Glutamatergic neuron (in vitro differentiated cells): ENCODE measurements around the gene DDOST. TPM values are rescaled to one million over a fixed set of nuclear protein-coding genes. Genes with fewer than 3 reads are reported as not detected.

Experiments
- DNase-seq: peaks from one replicate; pipeline ENCODE4 v3.0.0; 2022
- H3K27ac Mint-ChIP-seq: one replicate; pipeline ENCODE4 v1.8.0; 2020; ENCODE audit warnings: mild to moderate bottlenecking, mixed read lengths, inconsistent platforms; ENCODE audit not compliant: unreplicated experiment
- H3K27me3 Mint-ChIP-seq: one replicate; pipeline ENCODE4 v1.8.0; 2020; ENCODE audit warnings: mild to moderate bottlenecking, moderate library complexity, mixed read lengths, inconsistent platforms; ENCODE audit not compliant: unreplicated experiment
- H3K36me3 Mint-ChIP-seq: one replicate; pipeline ENCODE4 v1.8.0; 2020; ENCODE audit warnings: mild to moderate bottlenecking, mixed read lengths, inconsistent platforms; ENCODE audit not compliant: unreplicated experiment
- H3K4me1 Mint-ChIP-seq: one replicate; pipeline ENCODE4 v1.8.0; 2020; ENCODE audit warnings: mild to moderate bottlenecking, low read depth, mixed read lengths, inconsistent platforms; ENCODE audit not compliant: unreplicated experiment
- H3K4me3 Mint-ChIP-seq: one replicate; pipeline ENCODE4 v1.8.0; 2020; ENCODE audit warnings: mild to moderate bottlenecking, mixed read lengths, inconsistent platforms; ENCODE audit not compliant: unreplicated experiment
- H3K9me3 Mint-ChIP-seq: one replicate; pipeline ENCODE4 v1.8.0; 2020; ENCODE audit warnings: mild to moderate bottlenecking, moderate library complexity, mixed read lengths, inconsistent platforms; ENCODE audit not compliant: unreplicated experiment
- total RNA-seq: library from RNA; stranded (reverse); fragmentation: NEBNext Ultra II Directional; extraction: Animal tissue kit (Norgen Biotek cat#: 25700); gene quantifications from one replicate; pipeline ENCODE4 v1.2.1, GENCODE V29; 2021; ENCODE audit not compliant: unreplicated experiment
- TF ChIP-seq, protein P1 (sequence below): fragments of 200-600 bp; sonication (generic); IDR thresholded peaks from one replicate; pipeline ENCODE4 v1.5.0; 2021; ENCODE audit not compliant: partially characterized antibody, unreplicated experiment

DDOST gene
- total RNA-seq, 1 donor from 2014 or later, result 126 TPM

GRCh38 chr1:20695515-20695914 is 34.3 kb upstream of the DDOST start:
- no peaks in the 10 kb centered on the region for H3K36me3 Mint-ChIP-seq
- TF ChIP-seq, protein P1, sequence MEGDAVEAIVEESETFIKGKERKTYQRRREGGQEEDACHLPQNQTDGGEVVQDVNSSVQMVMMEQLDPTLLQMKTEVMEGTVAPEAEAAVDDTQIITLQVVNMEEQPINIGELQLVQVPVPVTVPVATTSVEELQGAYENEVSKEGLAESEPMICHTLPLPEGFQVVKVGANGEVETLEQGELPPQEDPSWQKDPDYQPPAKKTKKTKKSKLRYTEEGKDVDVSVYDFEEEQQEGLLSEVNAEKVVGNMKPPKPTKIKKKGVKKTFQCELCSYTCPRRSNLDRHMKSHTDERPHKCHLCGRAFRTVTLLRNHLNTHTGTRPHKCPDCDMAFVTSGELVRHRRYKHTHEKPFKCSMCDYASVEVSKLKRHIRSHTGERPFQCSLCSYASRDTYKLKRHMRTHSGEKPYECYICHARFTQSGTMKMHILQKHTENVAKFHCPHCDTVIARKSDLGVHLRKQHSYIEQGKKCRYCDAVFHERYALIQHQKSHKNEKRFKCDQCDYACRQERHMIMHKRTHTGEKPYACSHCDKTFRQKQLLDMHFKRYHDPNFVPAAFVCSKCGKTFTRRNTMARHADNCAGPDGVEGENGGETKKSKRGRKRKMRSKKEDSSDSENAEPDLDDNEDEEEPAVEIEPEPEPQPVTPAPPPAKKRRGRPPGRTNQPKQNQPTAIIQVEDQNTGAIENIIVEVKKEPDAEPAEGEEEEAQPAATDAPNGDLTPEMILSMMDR, result no peak
- DNase-seq, result no peak
- no peak overlapping the region for H3K4me3 Mint-ChIP-seq
- H3K27ac Mint-ChIP-seq, result no peak overlapping the region
- H3K4me1 Mint-ChIP-seq, result peaks cover 10% of the 10 kb centered on the region
- peaks cover 5% of the 10 kb centered on the region for H3K9me3 Mint-ChIP-seq
- H3K27me3 Mint-ChIP-seq, result peaks cover 9% of the 10 kb centered on the region

DNA sequence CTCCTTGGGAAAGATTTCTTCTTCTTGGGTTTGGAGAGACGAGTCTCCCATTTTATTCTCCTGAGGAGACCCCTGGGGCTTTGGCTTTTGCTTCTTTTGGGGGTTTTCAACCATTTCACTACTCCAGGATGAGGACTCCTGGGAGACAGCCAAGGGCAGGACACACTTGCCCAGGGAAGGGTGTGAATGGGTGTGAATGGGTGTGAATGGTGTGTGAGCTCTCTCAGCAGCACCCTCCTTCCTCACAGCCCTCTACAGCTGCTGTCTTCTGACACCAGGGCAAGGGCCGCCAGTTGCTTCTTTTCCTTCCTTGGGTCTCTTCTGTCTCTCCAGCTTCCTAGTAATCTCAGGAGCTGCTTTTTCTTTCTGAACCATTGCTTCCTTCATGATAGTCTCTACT is 32.5 kb upstream of the DDOST start:
- Mint-ChIP-seq H3K27me3 (peaks cover 6% of the 10 kb centered on the region), H3K9me3 (peaks cover 1% of the 10 kb centered on the region), H3K36me3 (no peaks in the 10 kb centered on the region), H3K4me3 (no peak overlapping the region), H3K4me1 (peaks cover 4% of the 10 kb centered on the region), H3K27ac (no peak overlapping the region)
- TF ChIP-seq, protein P1, result no peak
- no peak for DNase-seq

DNA sequence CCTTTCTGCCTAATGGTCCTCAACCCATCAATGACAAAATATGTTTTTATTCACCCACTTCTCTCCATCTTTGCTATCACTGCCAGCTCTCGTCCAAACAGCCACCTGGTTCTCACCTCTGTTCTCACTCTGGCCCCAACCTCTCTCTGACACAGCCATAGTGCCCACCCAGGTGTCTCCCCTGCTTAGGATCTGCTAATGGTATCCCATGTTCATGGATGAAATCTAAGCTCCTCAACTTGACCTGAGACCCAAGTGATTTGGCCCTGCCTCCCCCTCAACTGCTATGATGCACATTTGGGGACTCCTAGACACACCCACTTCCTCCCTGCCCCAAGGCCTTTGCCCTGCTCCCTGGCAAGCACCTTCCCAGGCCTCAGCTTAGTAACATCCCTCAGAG is 30.7 kb upstream of the DDOST start:
- Mint-ChIP-seq H3K4me3 (no peak overlapping the region), H3K27me3 (peaks cover 10% of the 10 kb centered on the region), H3K36me3 (no peaks in the 10 kb centered on the region), H3K9me3 (peaks cover 1% of the 10 kb centered on the region), H3K4me1 (peaks cover 2% of the 10 kb centered on the region), H3K27ac (no peak overlapping the region)
- TF ChIP-seq, protein P1, result no peak
- DNase-seq, result no peak

GRCh38 chr1:20689645-20690056 is 28.5 kb upstream of the DDOST start:
- H3K4me1 Mint-ChIP-seq, result no peaks in the 10 kb centered on the region
- peaks cover 10% of the 10 kb centered on the region for H3K27me3 Mint-ChIP-seq
- H3K27ac Mint-ChIP-seq, result no peak overlapping the region
- no peak for DNase-seq
- H3K36me3 Mint-ChIP-seq, result no peaks in the 10 kb centered on the region
- H3K9me3 Mint-ChIP-seq, result peaks cover 3% of the 10 kb centered on the region
- TF ChIP-seq, protein P1, result no peak
- H3K4me3 Mint-ChIP-seq, result no peak overlapping the region

- peaks cover 1% of the 10 kb centered on the region for H3K9me3 Mint-ChIP-seq
- H3K36me3 Mint-ChIP-seq, result no peaks in the 10 kb centered on the region
- no peak for DNase-seq
- H3K4me3 Mint-ChIP-seq, result no peak overlapping the region
- H3K4me1 Mint-ChIP-seq, result peaks cover 2% of the 10 kb centered on the region
- no peak overlapping the region for H3K27ac Mint-ChIP-seq
- H3K27me3 Mint-ChIP-seq, result peaks cover 11% of the 10 kb centered on the region
- TF ChIP-seq, protein P1, result no peak
These were observed 25.9 kb upstream of the DDOST start for GRCh38 chr1:20686883-20687725.
